NCI-H748 (cell line): ENCODE data around the gene SCP2.
"Not testable (repeated sequence)": the region's sequence is repeated elsewhere in the genome, so short reads cannot be mapped to it uniquely, and the experiment has no call there.

Source experiments
- DNase-seq: peaks from one replicate; lab custom pipeline; 2025; ENCODE audit not compliant: unreplicated experiment; lab: John Stamatoyannopoulos, UW

SCP2 gene

DNA sequence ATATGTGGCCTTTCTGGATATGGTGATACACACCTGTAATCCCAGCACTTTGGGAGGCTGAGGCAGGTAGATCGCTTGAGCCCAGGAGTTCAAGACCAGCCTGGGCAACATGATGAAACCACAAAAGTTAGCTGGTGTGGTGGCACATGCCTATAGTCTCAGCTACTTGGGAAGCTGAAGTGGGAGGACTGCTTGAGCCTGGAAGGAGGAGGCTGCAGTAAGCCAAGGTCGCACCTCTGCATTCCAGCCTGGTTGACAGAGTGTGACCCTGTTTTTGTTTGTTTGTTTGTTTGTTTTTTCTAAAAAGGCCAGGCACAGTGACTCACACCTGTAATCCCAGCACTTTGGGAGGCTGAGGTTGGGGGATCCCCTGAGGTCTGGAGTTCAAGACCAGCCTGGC, 42.2 kb downstream of the SCP2 start:
- not testable (repeated sequence) for DNase-seq

DNA sequence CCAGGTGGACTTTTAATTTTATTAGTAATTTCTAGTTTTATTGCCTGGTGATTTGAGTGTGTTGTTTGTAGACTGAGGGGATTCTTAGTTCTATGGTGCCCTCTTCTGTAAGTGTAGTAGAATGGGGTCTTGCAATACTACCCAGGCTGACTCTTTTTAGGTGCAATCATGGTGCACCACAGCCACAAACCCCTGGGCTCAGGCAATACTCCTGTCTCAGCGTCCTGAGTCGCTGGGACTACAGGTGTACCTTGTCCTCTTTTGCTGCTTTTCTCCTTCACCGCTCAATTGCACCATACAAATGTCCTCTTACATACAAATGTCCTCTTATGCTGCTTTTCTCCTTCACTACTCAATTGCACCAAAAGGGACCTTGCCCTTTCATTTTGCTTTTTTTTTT, 43.1 kb downstream of the SCP2 start:
- DNase-seq: peak; percentile 32

DNA sequence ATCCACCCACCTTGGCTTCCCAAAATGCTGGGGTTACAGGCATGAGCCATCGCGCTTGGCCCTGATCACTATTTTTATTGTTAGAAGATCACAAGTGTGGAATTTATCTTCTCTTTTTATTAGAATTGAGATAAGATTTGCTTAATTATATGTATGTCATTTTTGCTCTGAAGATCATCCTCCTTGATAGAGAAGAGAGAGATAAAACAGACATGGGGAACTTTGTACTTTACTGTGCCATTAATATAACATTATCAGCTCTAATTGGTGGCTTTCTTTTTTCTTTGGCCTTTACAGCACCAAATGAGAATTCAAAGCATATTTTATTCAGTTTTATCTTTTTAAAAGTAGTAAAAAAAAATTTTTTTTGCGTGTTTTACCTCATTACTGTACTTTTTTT, 46.8 kb downstream of the SCP2 start:
- no peak for DNase-seq

DNA sequence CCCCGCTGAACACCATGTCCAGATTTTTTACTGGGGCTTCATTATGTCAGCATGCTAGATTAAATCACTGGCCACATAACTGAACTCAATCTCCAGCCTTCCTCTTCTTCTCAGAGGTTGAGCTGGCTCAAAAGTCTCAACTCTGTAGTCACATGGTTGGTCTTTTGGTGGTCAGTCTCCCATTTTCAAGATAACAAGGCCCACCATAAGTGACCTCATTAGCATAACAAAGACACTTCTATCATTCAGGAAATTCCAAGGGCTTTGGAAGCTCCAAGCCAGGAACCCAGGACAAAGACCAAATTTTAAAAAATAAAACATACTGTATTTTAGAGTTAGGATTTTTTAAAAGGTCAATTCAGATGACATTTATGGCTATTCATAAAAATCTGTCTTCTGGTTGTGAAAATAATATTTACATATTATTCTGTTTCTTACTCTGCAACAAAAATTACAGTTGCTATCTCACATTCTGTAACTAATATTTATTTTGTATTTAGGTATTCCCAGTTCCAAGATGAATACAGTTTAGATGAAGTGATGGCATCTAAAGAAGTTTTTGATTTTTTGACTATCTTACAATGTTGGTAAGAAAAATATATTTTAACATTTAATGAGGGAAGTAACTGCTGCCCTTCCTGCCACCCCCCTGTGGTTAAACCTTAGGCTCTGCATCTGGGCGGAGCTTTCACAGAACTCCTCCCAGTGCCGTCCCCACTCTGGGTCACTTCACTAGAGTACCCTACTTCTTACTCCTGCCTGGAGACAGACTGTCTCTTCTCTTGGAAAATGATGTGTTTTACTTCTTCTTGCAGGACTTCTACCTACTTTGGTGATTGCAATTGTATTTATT, 49.3 kb downstream of the SCP2 start:
- DNase-seq: no peak

DNA sequence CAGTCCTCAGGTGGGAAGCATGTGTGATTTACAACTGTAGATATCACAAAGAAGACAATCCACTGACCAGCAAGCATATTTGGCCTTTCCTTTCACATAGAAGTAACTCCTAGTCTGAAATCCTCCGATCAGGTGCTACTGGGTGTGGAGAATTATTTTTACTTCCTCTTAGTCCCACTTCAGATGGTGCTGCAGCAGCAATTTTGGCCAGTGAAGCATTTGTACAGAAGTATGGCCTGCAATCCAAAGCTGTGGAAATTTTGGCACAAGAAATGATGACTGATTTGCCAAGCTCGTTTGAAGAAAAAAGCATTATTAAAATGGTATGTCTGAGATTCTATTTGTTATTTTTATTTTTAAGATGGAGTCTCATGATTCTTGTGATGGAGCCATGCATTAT, 51.0 kb downstream of the SCP2 start:
- DNase-seq: no peak

DNA sequence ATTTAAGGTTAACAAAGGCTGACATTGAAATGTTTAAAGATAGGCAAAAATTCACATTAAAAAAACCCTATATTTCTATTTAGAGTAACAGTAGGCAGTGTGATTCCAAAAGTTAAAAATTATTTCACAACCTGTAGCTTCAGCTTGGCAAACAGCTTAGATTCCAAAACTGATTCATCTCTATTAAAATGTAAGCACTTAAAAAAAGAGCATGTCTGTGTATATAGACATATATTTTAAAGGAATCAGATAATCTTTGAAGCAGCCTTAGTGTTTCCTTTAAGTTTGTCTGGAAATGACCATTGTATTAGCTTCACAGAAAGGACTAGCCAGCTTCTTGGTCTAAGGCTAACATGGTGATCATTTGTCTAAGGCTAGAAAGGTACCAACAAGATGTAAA, 65.7 kb downstream of the SCP2 start:
- DNase-seq: not testable (repeated sequence)

DNA sequence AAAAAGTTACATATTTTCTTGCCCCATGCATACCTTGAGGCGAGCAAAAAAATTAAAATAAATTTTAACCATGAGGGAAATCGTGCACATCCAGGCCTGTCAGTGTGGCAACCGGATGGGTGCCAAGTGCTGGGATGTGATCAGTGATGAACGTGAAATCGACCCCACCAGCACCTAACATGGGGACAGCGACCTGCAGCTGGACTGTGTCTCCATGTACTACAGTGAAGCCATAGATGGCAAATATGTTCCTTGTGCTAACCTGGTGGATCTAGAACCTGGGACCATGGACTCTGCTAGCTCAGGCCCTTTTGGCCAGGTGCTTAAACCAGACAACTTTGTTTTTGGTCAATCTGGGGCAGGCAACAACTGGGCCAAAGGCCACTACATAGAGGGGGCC, 67.6 kb downstream of the SCP2 start:
- no peak for DNase-seq

DNA sequence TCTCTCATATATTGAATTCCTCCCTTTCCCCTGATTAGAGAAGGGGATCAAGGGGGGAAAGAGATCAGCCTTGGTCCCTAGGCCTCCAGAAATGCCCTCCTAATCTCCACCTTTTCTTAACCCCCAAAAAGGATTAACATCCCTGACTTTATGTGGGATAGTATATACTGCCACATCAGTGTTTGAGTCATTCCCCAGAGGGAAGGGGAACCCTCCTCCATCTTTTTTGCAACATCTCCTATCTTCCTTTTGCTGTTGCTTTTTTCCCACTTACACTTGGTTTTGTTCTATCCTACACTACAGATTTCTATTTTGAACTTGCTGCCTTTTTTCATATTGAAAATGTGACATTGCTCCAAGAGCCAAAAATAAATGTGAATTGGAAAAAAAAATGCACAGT, 69.6 kb downstream of the SCP2 start:
- no peak for DNase-seq

DNA sequence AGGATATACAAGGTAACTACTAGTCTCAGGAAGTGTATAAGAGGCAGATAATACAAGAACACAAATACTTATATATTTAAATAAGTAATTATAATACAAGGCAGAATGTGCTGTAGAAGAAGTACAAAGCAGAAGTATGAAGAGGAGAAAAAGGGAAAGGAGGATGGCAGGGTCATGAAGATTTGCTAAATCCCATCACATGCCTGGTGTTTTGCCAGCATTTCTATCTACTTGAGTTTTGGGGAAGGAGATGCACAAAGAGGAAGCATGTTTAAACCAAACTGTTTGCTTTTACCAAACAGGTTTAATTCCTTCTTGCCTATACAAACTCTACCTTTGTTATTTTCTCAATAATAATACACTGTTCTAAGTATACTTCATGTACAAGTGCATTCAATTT, 74.1 kb downstream of the SCP2 start:
- DNase-seq: no peak

DNA sequence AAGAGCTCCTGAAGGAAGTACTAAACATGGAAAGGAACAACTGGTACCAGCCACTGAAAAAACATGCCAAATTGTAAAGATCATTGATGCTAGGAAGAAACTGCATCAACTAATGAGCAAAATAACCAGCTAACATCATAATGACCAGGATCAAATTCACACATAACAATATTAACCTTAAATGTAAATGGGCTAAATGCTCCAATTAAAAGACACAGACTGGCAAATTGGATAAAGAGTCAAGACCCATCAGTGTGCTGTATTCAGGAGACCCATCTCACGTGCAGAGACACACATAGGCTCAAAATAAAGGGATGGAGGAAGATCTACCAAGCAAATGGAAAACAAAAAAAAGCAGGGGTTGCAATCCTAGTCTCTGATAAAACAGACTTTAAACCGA, 79.5 kb downstream of the SCP2 start:
- DNase-seq: not testable (repeated sequence)

DNA sequence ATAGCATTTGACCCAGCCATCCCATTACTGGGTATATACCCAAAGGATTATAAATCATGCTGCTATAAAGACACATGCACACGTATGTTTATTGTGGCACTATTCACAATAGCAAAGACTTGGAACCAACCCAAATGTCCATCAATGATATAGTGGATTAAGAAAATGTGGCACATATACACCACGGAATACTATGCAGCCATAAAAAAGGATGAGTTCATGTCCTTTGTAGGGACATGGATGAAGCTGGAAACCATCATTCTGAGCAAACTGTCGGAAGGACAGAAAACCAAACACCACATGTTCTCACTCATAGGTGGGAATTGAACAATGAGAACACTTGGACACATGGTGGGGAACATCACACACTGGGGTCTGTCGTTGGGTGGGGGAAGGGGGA, 83.2 kb downstream of the SCP2 start:
- DNase-seq: not testable (repeated sequence)

DNA sequence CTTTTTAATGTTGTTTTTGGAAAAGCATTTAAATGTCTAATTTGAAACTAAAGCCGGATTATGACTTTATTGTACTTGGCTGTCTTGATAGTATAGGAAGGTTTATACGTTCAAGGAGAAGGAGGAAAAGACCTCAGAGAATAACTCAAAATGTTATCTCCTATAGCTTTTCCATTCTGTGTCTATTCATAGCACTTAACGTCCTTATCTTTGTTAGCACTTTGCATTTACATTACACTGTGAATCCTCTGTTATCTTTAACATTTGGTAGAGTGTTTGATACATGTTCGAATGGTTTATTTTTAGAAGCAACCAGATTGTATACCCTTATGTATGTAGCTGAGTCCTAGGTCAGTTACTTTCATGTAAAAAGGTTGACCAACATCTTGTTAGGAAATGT, 84.1 kb downstream of the SCP2 start:
- no peak for DNase-seq

DNA sequence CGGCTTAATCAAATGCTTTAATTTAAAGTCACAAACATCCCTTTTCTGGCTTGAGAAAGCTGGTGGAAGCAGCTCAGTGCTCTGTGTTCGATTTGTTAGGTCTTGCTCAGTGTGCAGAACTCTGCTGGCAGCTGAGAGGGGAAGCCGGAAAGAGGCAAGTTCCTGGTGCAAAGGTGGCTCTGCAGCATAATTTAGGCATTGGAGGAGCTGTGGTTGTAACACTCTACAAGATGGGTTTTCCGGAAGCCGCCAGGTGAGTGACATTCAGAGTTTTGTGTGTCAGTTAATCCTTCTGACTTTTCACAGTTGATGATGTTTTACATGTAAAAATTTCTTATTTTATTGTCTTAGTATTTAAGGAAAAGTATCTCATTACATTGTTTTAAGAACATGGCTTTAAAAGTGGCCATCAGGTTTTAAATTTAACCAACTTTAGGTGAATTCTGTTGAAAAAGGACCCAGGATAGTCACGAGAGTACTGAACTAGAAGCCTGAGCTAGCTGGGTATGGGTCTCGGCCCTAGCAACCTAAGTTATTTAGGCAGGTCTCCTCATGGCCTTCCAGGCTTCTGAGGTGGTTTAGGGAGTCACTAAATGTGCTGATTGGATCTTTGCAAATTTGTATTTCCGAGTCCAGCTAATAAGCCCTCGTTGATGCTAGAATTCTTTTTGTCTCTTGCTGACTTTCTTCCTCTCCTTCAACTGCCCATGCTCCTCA, 87.9 kb downstream of the SCP2 start:
- DNase-seq: peak; percentile 94

DNA sequence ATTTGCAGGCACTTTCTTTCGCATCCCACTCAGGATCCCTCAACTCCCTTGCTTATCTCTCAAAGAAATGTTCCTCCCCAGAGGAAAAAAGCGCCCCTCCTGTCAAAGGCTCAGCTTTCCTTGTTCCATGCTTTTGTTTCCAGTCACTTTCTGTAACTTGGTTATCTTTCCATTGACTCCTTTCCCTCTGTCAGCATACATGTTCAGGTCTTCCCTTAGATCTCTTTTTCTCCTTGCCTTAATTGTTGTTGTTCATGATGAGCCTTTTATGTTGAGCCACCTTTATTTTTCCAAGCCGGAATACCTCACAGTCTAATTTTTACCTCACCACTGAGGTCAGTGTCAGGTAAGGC, 88.4 kb downstream of the SCP2 start:
- peak; percentile 19 for DNase-seq

DNA sequence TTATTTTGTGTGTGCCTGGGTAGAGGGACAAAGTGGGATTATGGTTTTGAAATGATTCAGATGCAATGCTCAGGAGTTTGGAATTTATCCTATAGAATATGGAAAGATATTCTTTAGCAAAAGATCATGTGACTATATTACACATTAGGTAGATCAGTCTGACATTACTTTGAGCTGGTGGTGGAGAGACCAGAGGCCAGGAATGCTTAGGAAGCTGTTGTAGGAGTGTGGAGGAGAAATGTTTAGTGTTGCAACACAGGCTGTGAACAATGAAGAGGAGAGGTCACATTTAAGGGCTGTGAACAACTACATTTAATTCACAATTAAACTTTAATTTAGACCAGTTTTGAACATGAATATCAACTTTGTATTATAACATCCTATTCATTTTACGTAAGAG, 89.6 kb downstream of the SCP2 start:
- DNase-seq: no peak

DNA sequence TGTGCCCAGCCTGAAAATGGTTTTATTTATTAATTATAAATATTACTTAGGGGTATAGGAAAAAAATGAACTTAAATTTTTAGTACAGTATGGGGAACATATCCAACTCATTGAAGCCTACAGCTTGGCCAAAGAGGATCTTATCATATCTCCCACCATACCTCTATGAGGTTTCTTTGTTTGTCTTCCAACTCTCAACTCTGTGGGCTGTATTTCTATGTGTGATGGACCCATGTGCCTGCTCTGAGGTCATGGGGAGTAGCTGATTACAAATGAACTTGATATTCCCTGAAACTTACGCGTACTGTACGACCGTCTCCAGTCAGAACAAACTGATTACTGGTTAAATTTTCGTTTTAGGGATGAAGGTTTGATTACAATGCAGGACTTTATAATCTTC, 93.5 kb downstream of the SCP2 start:
- no peak for DNase-seq

DNA sequence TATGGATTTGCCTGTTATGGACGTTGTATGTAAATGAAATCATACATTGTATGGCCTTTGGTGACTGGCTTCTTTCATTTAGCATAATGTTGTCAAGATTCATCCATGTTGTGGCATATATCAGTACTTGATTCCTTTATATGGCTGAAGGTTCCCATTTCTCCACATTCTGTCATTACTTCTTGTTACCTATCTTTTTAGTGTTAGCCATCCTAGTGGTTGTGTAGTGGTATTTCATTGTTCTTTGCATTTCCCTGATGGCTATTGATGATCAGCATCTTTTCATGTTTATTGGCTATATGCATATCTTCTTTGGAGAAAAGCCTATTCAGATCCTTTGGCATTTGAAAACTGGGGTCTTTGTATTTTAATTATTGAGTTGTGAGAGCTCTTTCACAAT, 95.1 kb downstream of the SCP2 start:
- no peak for DNase-seq

DNA sequence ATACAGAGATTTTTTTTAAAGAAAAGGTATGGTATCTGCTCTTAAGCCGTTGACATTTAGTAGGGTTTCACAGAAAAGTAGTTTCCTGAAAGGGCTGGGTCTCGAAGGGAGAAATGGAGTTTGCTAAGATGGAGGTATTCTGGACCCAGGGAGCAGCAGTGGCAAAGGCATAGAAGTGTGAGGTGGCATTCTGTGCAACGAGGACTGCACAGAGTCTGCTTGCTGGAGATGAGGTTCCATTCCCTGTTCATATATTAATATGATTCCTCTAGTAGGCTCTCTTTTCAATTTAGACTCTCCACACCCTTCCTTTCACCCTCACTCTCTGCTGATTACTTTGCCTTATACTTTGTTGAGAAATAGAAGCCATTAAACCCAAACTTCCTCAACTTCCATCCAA, 96.5 kb downstream of the SCP2 start:
- no peak for DNase-seq

DNA sequence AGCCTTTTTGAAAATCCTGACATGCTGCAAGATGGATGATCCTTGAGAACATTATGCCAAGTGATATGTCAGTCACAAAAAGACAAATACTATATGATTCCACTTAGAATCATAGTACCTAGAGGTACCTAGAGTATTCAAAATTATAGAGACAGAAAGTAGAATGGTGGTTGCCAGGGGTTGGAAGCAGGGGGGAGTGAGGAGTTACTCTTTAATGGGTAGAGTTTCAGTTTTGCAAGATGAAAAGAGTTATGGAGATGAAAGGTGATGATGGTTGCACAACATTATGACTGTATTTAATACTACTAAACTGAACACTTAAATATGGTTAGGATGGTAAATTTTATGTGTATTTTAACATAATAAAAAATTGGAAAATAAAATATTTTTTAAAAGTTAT, 97.0 kb downstream of the SCP2 start:
- DNase-seq: no peak

DNA sequence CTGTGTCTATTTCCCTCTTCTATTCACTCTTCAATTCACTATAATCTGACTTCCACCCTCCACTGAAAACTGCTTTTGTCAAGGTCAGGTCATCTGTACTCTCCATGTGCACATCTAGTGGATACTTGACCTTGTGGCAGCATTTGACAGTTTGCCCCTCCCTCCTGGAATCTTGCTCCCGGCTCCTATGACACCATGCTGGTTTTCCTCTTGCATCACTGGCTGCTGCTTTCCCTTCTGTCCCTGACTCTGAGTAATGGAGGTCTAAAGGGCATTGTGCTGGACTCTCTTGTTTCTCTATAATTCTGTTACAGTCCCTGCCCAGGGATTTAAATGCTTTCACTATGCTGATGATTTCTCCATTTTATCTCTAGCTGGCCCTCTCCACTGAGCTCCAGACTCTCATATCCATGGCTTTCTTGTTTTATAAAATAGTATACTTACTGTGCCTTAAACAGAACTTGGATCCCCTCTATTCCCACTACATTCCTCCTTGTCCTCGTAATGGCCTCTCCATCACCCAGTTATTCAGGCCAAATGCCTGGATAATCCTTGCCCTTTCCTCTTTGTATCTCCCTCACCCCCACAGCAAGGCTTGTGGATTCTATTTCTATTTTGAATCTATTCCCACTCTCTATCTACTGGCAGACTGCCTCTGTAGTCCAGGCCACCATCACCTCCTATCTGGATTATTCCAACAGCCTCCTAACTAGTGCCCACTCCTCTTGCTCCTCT, 98.1 kb downstream of the SCP2 start:
- no peak for DNase-seq

DNA sequence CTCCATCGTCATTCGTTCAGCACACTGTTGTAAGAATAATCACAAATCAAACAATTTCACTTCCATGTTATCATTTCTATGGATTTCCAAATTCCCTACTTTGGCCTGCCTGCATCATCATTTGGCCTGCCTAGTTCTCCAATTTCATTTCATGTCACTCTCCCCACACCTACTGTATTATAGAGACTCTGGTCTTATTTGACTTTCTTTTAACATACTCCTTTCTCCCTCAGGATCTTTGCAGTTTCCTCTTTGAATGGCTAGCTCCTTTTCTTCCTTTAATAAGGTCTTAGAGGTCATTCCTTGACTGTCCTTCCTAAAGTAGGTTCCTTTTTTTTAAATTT, 98.7 kb downstream of the SCP2 start:
- no peak for DNase-seq

DNA sequence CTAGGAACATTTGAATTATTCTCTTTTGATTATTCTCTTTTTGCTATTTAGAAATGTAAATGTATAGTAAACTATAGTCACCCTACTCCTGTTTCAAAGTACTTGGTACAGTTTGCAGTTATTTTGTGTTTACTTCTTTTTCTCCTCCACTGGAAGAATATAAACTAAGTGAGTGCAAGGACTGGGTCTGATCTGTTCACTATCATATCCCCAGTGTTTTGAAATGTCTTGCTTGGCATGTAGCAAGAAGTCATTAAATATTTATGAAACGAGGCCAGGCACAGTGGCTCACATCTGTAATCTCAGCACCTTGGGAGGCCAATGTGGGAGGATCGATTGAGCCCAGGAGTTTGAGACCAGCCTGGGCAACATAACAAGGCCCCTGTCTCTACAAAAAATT, 99.2 kb downstream of the SCP2 start:
- DNase-seq: no peak
